Activated T-helper 1 cell treated with Interleukin-2 at 50 U/mL for 16 hours (primary cell): Measurements from ENCODE around the gene NKAPL.
A peak's percentile ranks its signal among the peaks of the same experiment; 100 is the strongest.

Experiments
- DNase-seq: peaks from one replicate; pipeline ENCODE4 v3.0.0-alpha.2; 2020; ENCODE audit warnings: low read depth

The NKAPL gene

GRCh38 chr6:28258877-28259777, at the start of gene NKAPL:
TSS of gene NKAPL (plus strand) at chr6:28259297. CDS start at chr6:28259372, 75 bp downstream.
- DNase-seq = peak; percentile 24

- DNase-seq = no peak
Measured at GRCh38 chr6:28209753-28210535, 49.2 kb upstream of the NKAPL start.

GRCh38 chr6:28211840-28212509, 47.1 kb upstream of the NKAPL start:
- DNase-seq = no peak

GRCh38 chr6:28212510-28213212, 46.4 kb upstream of the NKAPL start:
- no peak for DNase-seq

GRCh38 chr6:28213213-28213523, 45.9 kb upstream of the NKAPL start:
- no peak for DNase-seq

GRCh38 chr6:28215425-28215824, 43.7 kb upstream of the NKAPL start:
- DNase-seq = no peak

GRCh38 chr6:28217890-28218289, 41.2 kb upstream of the NKAPL start:
- no peak for DNase-seq

- DNase-seq = no peak
Measured at GRCh38 chr6:28218312-28219248, 40.5 kb upstream of the NKAPL start.

- DNase-seq = no peak
Measured at GRCh38 chr6:28220257-28221133, 38.6 kb upstream of the NKAPL start.

- no peak for DNase-seq
Measured at GRCh38 chr6:28224131-28225055, 34.7 kb upstream of the NKAPL start.

GRCh38 chr6:28225056-28225834, 33.9 kb upstream of the NKAPL start, which contains the start of gene ZSCAN9:
TSS of gene ZSCAN9 (plus strand) at chr6:28225275. CDS start at chr6:28227085, 1,810 bp downstream.
- no peak for DNase-seq

- DNase-seq = no peak
Measured at GRCh38 chr6:28226460-28226859, 32.6 kb upstream of the NKAPL start.

- no peak for DNase-seq
Measured at GRCh38 chr6:28232785-28233184, 26.3 kb upstream of the NKAPL start.

- DNase-seq = no peak
Measured at GRCh38 chr6:28235912-28236452, 23.1 kb upstream of the NKAPL start.

- DNase-seq = no peak
Measured at GRCh38 chr6:28239636-28240035, 19.5 kb upstream of the NKAPL start.

- DNase-seq = no peak
Measured at GRCh38 chr6:28240471-28240870, 18.6 kb upstream of the NKAPL start.

- no peak for DNase-seq
Measured at GRCh38 chr6:28243946-28244345, 15.2 kb upstream of the NKAPL start.
